ENCODE measurements around the gene EMC8.

GRCh38 chr16:85774811-85775210 is 24.5 kb downstream of the EMC8 start:
- TF ChIP-seq CTCF (IDR thresholded peaks at IDR 0.05; ENCODE audit: low read depth, low read length, missing input control) (no peak), RXRA (IDR thresholded peaks at IDR 0.05) (no peak), ATF3 (IDR thresholded peaks at IDR 0.05) (no peak), MAX (IDR thresholded peaks at IDR 0.05) (no peak), EGR1 (IDR thresholded peaks at IDR 0.05; ENCODE audit: low read depth in 2 of 2) (no peak), TAF1 (conservative IDR thresholded peaks at IDR 0.05) (no peak), GABPA (IDR thresholded peaks at IDR 0.05 in 1 of 2, conservative IDR thresholded peaks at IDR 0.05 in 1 of 2) (no peak)

Data from liver (tissue), 3 donors.